ENCODE results near the gene RRP7A. TPM values are rescaled to one million over a fixed set of nuclear protein-coding genes. Genes with fewer than 3 reads are reported as not detected.

Gene RRP7A, protein sequence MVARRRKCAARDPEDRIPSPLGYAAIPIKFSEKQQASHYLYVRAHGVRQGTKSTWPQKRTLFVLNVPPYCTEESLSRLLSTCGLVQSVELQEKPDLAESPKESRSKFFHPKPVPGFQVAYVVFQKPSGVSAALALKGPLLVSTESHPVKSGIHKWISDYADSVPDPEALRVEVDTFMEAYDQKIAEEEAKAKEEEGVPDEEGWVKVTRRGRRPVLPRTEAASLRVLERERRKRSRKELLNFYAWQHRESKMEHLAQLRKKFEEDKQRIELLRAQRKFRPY
- total RNA-seq (2022; extraction: Qiagen RNA extraction; ENCODE audit: low read depth): 45.9 to 58.6 TPM (median 50.8 TPM) in 5 replicates

DNA sequence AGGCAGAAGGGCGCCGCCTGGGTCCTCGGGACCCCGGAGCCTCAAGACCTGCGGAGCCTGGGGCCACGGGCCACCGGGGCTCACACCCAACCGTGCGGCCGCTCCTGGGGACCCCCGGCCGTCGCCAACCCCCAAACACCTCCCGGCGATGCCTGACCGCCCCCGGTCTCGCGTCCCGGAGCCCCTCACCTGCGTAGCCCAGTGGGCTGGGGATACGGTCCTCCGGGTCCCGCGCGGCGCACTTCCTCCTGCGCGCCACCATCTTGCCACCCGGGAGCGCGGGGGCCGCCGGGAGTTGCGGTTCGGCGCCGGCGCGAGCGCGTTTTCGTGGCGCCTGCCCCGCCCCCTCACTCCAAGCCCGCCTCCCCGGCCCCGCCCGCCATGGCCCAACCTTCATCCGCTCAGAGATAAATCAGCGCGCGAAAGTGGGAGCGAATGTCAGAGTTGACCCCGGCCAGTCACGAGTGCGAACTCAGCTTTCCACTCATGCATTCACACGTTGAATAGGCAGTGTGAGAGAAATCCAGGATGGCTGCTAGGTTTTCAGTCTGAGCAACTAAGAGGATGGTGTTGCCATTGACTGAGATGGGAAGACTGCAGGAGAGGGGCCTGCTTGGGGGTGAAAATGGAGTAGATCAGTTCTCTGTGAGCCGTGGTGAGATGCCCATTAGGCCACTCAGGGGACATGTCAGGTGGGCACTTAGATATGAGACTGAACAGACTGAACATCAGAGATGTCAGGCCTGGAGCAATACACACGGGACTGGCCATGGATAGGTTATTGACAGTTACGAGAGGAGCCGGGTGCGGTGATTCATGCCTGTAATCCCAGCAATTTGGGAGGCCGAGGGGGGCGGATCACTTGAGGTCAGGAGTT lies at the start of gene RRP7A:
Gene RRP7A (minus strand): TSS at position 272 of the 877 bp plus-strand sequence. CDS start 10 bp downstream, at position 262.

DNA sequence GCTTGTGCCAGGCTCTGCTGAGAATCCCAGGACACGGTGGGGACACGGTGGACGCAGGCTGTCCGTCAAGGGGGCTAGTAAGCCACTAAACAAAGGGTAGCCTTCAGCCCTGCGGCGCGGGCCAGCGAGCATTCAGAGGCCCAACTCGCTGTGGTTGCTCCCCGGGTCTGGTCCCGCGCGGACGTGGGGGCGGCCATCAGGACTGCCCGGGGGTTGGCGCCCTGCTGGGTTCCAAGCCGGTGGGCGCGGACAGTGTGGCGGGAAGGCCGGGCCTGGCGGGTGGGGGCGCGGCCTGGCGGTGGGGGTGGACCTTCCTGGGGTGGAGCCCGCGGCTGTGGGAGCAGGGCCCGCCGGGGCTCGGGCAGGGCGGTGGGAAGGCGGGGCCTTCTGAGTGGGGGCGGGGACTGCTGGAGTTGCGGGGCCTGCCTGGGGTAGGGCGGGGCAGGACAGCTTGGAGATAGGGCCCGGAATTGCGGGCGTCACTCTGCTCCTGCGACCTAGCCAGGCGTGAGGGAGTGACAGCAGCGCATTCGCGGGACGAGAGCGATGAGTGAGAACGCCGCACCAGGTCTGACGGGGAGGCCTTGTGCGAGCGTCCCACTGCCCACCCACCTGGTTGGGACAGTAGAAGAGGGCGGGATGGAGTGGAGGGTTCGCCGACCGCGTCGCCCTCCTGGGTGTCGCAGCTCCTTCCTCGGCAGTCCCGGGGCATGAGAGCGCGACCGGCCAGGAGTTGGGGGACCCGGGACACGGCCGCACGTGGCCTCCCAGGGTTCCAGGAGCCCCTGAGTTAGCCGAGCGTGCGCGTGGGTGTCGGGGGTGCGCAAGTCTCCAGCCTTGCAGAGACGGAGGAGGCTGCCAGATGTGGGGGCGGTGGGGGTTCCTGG lies 34.1 kb upstream of the RRP7A start, which contains the start of gene SERHL2:
Gene SERHL2 (plus strand): TSS at position 482 of the 887 bp plus-strand sequence. CDS start 65 bp downstream, at position 547.

Other genes with a start within 250 kb of the RRP7A start
- 11.2 to 16.1 TPM (median 13.4 TPM) in 5 replicates for gene TCF20, start 249.1 kb downstream of the RRP7A start, total RNA-seq (2022; extraction: Qiagen RNA extraction; ENCODE audit: low read depth)
- 0.02 TPM in 1 of 5 replicates, not detected in the others for gene NFAM1, start 87.4 kb downstream of the RRP7A start, total RNA-seq (2022; extraction: Qiagen RNA extraction; ENCODE audit: low read depth)
- gene SERHL2, start 34.2 kb upstream of the RRP7A start, total RNA-seq (2022; extraction: Qiagen RNA extraction; ENCODE audit: low read depth): 0.14 to 0.27 TPM (median 0.26 TPM) in 3 of 5 replicates, not detected in the others
- 32.8 to 44.1 TPM (median 39.8 TPM) in 5 replicates for gene POLDIP3, start 95.1 kb upstream of the RRP7A start, total RNA-seq (2022; extraction: Qiagen RNA extraction; ENCODE audit: low read depth)
- not detected in 5 replicates for gene ATP5MGL, start 120.8 kb upstream of the RRP7A start, total RNA-seq (2022; extraction: Qiagen RNA extraction; ENCODE audit: low read depth)
- 73.7 to 126 TPM (median 111 TPM) in 5 replicates for gene CYB5R3, start 129.6 kb upstream of the RRP7A start, total RNA-seq (2022; extraction: Qiagen RNA extraction; ENCODE audit: low read depth)
- gene A4GALT, start 201.1 kb upstream of the RRP7A start, total RNA-seq (2022; extraction: Qiagen RNA extraction; ENCODE audit: low read depth): 12.2 to 25.9 TPM (median 19.6 TPM) in 5 replicates